Colonic mucosa (tissue), 4 donors: Measurements from ENCODE around the gene SERPING1. TPM values are rescaled to one million over a fixed set of nuclear protein-coding genes. Genes with fewer than 3 reads are reported as not detected.
"Not testable (repeated sequence)": the region's sequence is repeated elsewhere in the genome, so short reads cannot be mapped to it uniquely, and the experiment has no call there.

Experiments used
- DNase-seq: peaks from one replicate; pipeline ENCODE4 v3.0.0-alpha.2; 2020
- H3K27ac ChIP-seq: fragments of 200-600 bp; one replicate; pipeline ENCODE4 v1.8.0; 2021
- H3K27me3 ChIP-seq: fragments of 200-600 bp; one replicate; pipeline ENCODE4 v1.8.0; 2021
- H3K36me3 ChIP-seq: fragments of 200-600 bp; one replicate; pipeline ENCODE4 v1.8.0; 2021
- H3K4me1 ChIP-seq: fragments of 200-600 bp; one replicate; pipeline ENCODE4 v1.8.0; 2021; ENCODE audit warnings: mild to moderate bottlenecking
- H3K4me3 ChIP-seq: fragments of 200-600 bp; one replicate; pipeline ENCODE4 v1.8.0; 2021
- H3K9ac ChIP-seq, 2 donors: one replicate each; pipeline ENCODE4 v1.7.0; 2013; ENCODE audit warnings: control low read depth in 2 of 2, low read depth in 2 of 2, low read length in 2 of 2
- H3K9me3 ChIP-seq: fragments of 200-600 bp; one replicate; pipeline ENCODE4 v1.8.0; 2021
- CTCF ChIP-seq: fragments of 200-600 bp; IDR thresholded peaks from one replicate; pipeline ENCODE4 v1.8.0; 2022; ENCODE audit warnings: antibody characterized with exemption, mild to moderate bottlenecking
- intact Hi-C: fragments of 100-400 bp; cut with DNase I; formaldehyde crosslinking; loops from one replicate; pipeline ENCODE4 v1.14.1; 2022
- total RNA-seq, 2 donors: library from RNA; stranded (reverse); fragmentation: NEBNext Ultra II Directional in 1 of 2; extraction: Animal tissue kit (Norgen Biotek cat#: 25700) in 1 of 2; gene quantifications; one replicate each; pipeline ENCODE4 v1.2.1, GENCODE V29; 2021
- donor health status: healthy.
- donor health status: DM: no; HTN: no; CAD: no.
- donor health status: DM: no; HTN: no; CAD: no.

The SERPING1 gene
- total RNA-seq, 2 donors from 2014 or later = 18.7 to 57.5 TPM

GRCh38 chr11:57649826-57650738 is 52.6 kb downstream of the SERPING1 start, which contains the start of gene YPEL4:
Gene YPEL4 (minus strand): TSS chr11:57649912. CDS start chr11:57647107, 2,805 bp downstream.
- intact Hi-C loops = loop anchor here (10.0 kb wide), 1 partner anchor 115 kb away; the partner anchor contains the start of genes SMTNL1 and TIMM10
- Histone ChIP-seq H3K9me3 (no peaks in the 10 kb centered on the region), H3K27ac (no peak within 1 kb of the TSS), H3K9ac (peak within 1 kb of the TSS; percentile 1 to 46), H3K4me1 (no peaks in the 10 kb centered on the region), H3K27me3 (peaks cover 36% of the 10 kb centered on the region), H3K4me3 (peak within 1 kb of the TSS; percentile 22), H3K36me3 (no peaks in the 10 kb centered on the region)
- no peak for DNase-seq
- no peak for TF ChIP-seq CTCF

DNA sequence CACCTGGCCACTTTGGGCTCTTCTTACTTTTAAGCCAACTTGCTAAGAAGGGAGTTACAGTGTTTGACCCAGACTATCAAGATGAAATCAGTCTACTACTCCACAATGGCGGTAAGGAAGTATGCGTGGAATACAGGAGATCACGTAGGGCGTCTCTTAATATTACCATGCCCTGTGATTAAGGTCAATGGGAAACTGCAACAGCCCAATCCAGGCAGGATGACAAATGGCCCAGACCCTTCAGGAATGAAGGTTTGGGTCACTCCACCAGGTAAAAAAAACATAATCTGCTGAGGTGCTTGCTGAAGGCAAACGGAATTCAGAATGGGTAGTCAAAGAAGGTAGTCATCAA is 53.2 kb downstream of the SERPING1 start:
- DNase-seq = no peak
- Histone ChIP-seq H3K9me3 (no peaks in the 10 kb centered on the region), H3K36me3 (no peaks in the 10 kb centered on the region), H3K27me3 (peaks cover 36% of the 10 kb centered on the region), H3K4me3 (no peak overlapping the region), H3K4me1 (no peaks in the 10 kb centered on the region), H3K27ac (no peak overlapping the region), H3K9ac (no peak overlapping the region)
- no peak for TF ChIP-seq CTCF
- intact Hi-C loops = no loop called here

DNA sequence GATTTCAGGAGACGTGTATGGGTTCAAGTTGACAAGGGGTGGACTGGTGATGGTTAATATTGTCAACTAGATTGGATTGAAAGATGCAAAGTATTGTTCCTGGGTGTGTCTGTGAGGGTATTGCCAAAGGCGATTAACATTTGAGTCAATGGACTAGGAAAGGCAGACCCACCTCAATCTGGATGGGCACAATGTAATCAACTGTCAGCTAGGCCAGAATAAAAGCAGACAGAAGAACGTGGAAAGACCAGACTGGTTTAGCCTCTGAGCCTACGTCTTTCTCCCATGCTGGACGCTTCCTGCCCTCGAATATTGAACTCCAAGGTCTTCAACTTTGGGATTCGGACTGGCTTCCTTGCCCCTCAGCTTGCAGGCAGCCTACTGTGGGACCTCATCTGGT is 53.9 kb downstream of the SERPING1 start:
- no peak overlapping the region for H3K4me3 ChIP-seq
- H3K27ac ChIP-seq = no peak overlapping the region
- intact Hi-C loops = no loop called here
- peaks cover 32% of the 10 kb centered on the region for H3K27me3 ChIP-seq
- TF ChIP-seq CTCF = no peak
- no peaks in the 10 kb centered on the region for H3K9me3 ChIP-seq
- no peak for DNase-seq
- no peaks in the 10 kb centered on the region for H3K4me1 ChIP-seq
- H3K36me3 ChIP-seq = no peaks in the 10 kb centered on the region
- no peak overlapping the region for H3K9ac ChIP-seq

GRCh38 chr11:57652230-57652629 is 54.7 kb downstream of the SERPING1 start:
- DNase-seq, H3K27ac ChIP-seq, H3K36me3 ChIP-seq, H3K9ac ChIP-seq, H3K4me3 ChIP-seq, intact Hi-C loops, H3K9me3 ChIP-seq, H3K4me1 ChIP-seq: not testable (repeated sequence)
- peaks cover 23% of the 10 kb centered on the region for H3K27me3 ChIP-seq

DNA sequence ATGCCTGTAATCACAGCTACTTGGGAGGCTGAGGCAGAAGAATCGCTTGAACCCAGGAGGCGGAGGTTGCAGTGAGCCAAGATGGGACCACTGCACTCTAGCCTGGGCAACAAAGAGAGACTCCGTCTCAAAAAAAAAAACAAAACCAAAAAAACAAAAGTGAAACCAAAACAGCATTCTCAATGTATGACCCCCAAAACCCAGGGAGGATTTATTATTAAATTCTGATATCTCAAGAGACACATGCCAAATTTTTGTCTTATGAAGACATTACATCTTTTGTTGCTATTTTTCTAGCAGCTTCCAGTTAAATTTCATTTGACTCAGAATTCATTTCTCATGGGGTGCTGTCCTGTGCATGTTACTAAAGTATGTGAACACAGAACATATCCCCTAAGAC is 55.2 kb downstream of the SERPING1 start:
- peaks cover 19% of the 10 kb centered on the region for H3K27me3 ChIP-seq
- no peak for TF ChIP-seq CTCF
- H3K9ac ChIP-seq = no peak overlapping the region
- intact Hi-C loops = no loop called here
- H3K4me3 ChIP-seq = no peak overlapping the region
- H3K27ac ChIP-seq = no peak overlapping the region
- DNase-seq = no peak
- no peaks in the 10 kb centered on the region for H3K4me1 ChIP-seq
- H3K9me3 ChIP-seq = no peaks in the 10 kb centered on the region
- no peaks in the 10 kb centered on the region for H3K36me3 ChIP-seq

DNA sequence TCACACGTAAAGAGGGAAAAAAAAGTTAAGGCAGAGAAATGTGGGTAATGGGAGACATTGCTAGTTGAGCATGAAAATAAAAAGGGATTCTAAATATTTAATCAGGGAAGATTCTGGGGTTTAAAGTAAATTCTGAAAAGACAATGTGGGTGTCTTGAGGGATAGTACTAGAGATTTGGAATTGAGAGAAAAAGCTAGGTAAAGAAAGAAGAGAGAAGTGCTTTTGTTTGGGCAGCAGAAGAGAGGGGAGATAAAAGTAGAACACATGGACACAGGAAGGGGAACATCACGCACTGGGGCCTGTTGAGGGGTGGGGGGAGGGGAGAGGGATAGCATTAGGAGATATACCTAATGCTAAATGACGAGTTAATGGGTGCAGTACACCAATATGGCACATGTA is 55.7 kb downstream of the SERPING1 start:
- Histone ChIP-seq H3K4me1 (peaks cover 3% of the 10 kb centered on the region), H3K9ac (no peak overlapping the region), H3K4me3 (no peak overlapping the region), H3K27ac (no peak overlapping the region), H3K9me3 (no peaks in the 10 kb centered on the region), H3K36me3 (no peaks in the 10 kb centered on the region), H3K27me3 (peaks cover 14% of the 10 kb centered on the region)
- no peak for DNase-seq
- no peak for TF ChIP-seq CTCF
- intact Hi-C loops = no loop called here
